ENCODE measurements around the gene TEX50.
"Not testable (repeated sequence)": the region's sequence is repeated elsewhere in the genome, so short reads cannot be mapped to it uniquely, and the experiment has no call there.

TEX50 gene

DNA sequence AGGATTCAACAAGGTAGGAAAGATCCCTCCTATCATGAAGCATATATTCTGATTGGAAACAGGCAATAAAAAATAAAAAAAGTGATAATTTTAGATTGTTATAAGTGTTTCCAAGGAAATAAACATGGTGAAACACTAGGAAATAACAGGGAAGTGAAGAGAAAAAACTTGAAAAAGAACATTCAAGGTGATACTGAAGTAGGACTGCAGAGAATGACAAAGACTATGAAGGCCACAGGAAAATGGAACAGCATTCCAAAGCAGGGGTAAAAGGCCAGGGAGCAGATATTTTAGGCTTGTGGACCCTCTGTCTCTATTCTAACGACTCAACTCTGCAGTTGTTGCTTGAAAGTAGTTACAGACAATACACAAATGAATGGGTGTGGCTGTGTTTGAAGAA, 26.6 kb downstream of the TEX50 start:
- no peak for DNase-seq (ENCODE audit: low read depth)
- no peak overlapping the region for H3K4me3 ChIP-seq (ENCODE audit: low read depth, low read length)
- TF ChIP-seq POLR2A (IDR thresholded peaks at IDR 0.05; ENCODE audit: extremely low read depth, insufficient read length) (no peak), MYC (IDR thresholded peaks at IDR 0.05; ENCODE audit: low read depth, low read length) (no peak)
- TF ChIP-seq, protein P1, sequence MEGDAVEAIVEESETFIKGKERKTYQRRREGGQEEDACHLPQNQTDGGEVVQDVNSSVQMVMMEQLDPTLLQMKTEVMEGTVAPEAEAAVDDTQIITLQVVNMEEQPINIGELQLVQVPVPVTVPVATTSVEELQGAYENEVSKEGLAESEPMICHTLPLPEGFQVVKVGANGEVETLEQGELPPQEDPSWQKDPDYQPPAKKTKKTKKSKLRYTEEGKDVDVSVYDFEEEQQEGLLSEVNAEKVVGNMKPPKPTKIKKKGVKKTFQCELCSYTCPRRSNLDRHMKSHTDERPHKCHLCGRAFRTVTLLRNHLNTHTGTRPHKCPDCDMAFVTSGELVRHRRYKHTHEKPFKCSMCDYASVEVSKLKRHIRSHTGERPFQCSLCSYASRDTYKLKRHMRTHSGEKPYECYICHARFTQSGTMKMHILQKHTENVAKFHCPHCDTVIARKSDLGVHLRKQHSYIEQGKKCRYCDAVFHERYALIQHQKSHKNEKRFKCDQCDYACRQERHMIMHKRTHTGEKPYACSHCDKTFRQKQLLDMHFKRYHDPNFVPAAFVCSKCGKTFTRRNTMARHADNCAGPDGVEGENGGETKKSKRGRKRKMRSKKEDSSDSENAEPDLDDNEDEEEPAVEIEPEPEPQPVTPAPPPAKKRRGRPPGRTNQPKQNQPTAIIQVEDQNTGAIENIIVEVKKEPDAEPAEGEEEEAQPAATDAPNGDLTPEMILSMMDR (IDR thresholded peaks at IDR 0.05; ENCODE audit: low read depth, low read length), result no peak
- TF ChIP-seq, protein P2, sequence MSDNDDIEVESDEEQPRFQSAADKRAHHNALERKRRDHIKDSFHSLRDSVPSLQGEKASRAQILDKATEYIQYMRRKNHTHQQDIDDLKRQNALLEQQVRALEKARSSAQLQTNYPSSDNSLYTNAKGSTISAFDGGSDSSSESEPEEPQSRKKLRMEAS (IDR thresholded peaks at IDR 0.05; ENCODE audit: low read depth, low read length), result no peak

DNA sequence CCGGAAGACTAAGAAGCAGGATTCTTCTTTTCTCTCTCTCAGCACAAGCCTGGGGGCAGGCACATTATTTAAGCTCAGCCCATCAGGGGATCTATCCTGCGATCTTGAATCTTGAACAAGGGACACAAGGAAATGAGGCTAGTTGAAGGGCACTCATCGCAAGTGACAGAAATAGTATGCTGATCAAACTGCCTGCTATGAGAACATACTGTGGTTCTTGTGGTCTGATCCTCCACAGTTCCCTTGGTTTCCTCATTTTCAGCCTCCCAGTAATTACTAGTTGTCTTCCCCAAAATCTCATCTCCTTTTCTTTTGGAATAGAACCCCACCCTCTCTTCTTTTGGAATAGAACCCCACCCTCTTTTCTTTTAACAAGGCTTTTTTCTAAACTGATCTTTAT, 28.0 kb downstream of the TEX50 start:
- peak; percentile 59 for DNase-seq (ENCODE audit: low read depth)
- H3K4me3 ChIP-seq (ENCODE audit: low read depth, low read length), result no peak overlapping the region
- TF ChIP-seq, protein P1 (IDR thresholded peaks at IDR 0.05; ENCODE audit: low read depth, low read length), result no peak
- TF ChIP-seq, protein P2 (IDR thresholded peaks at IDR 0.05; ENCODE audit: low read depth, low read length), result no peak
- no peak for TF ChIP-seq POLR2A (IDR thresholded peaks at IDR 0.05; ENCODE audit: extremely low read depth, insufficient read length)
- TF ChIP-seq MYC (IDR thresholded peaks at IDR 0.05; ENCODE audit: low read depth, low read length), result no peak

DNA sequence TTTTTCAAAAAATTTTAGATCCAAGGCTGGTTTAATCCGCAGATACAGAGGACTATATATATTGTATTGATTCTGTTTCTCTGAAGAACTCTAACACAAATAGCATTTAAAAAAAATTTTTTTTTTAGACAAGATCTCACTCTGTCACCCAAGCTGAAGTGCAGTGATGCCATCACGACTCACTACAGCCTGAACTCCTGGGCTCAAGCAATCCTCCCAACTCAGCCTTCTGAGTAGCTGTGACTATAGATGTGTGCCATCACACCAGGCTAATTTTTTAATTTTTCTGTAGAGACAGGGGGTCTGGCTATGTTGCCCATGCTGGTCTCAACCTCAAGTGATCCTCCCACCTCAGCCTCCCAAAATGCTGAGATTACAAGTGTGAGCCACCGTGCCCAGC, 31.5 kb downstream of the TEX50 start:
- TF ChIP-seq, protein P2 (IDR thresholded peaks at IDR 0.05; ENCODE audit: low read depth, low read length), result no peak
- TF ChIP-seq MYC (IDR thresholded peaks at IDR 0.05; ENCODE audit: low read depth, low read length) (no peak), POLR2A (IDR thresholded peaks at IDR 0.05; ENCODE audit: extremely low read depth, insufficient read length) (no peak)
- TF ChIP-seq, protein P1 (IDR thresholded peaks at IDR 0.05; ENCODE audit: low read depth, low read length), result no peak
- DNase-seq (ENCODE audit: low read depth), result no peak
- no peak overlapping the region for H3K4me3 ChIP-seq (ENCODE audit: low read depth, low read length)

DNA sequence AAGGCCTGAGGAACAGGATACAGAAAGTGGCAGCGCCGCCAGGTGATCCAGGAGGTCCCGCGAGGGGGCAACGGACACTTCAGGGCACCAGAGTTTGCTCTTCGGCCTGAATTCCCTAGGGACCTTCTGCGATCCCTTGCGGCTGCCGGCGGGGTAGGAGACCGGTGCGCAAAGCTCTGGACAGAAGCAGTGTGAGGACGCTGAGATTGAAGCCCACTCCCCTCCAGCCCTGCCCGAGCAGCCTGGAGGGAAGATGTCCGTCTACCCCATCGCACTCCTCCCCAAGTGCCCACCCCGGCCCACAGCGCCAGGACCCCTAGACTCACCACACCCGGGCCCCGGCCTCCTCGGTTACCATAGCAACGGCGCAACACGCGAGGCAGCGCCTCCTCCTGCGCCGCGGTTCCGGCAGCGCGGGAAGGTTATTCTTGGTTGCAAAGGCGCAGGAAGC, 34.4 kb downstream of the TEX50 start, which contains the start of gene ANKRD45:
Gene ANKRD45 (minus strand): TSS at position 361 of the 451 bp plus-strand sequence. CDS start 10,433 bp downstream, outside the sequence.
- TF ChIP-seq, protein P2 (IDR thresholded peaks at IDR 0.05; ENCODE audit: low read depth, low read length), result no peak
- TF ChIP-seq, protein P1 (IDR thresholded peaks at IDR 0.05; ENCODE audit: low read depth, low read length), result no peak
- no peak for TF ChIP-seq MYC (IDR thresholded peaks at IDR 0.05; ENCODE audit: low read depth, low read length)
- no peak for TF ChIP-seq POLR2A (IDR thresholded peaks at IDR 0.05; ENCODE audit: extremely low read depth, insufficient read length)
- H3K4me3 ChIP-seq (ENCODE audit: low read depth, low read length), result no peak within 1 kb of the TSS
- DNase-seq (ENCODE audit: low read depth), result no peak

DNA sequence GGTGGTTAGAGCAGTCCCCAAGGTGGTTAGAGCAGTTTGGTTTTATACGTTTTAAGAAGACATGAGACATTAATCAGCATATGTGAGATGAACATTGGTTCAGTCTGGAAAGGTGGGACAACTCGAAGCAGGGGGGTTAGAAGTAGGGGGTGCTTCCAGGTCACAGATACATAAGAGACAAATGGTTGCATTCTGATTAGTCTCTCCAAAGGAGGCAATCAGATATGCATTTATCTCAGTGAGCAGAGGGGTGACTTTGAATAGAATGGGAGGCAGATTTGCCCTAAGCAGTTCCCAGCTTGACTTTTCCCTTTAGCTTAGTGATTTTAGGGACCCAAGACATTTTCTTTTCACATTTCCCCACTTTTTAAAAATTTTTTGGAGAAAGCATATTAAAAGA, 39.4 kb downstream of the TEX50 start:
- DNase-seq (ENCODE audit: low read depth); H3K4me3 ChIP-seq (ENCODE audit: low read depth, low read length): not testable (repeated sequence)

DNA sequence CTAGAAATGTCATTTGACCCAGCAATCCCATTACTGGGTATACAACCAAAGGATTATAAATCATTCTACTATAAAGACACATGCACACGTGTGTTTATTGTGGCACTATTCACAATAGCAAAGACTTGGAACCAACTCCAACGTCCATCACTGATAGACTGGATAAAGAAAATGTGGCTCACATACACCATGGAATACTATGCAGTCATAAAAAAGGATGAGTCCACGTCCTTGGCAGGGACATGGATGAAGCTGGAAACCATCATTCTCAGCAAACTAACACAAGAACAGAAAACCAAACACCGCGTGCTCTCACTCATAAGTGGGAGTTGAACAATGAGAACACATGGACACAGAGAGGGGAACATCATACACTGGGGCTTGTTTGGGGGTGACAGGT, 45.0 kb downstream of the TEX50 start:
- DNase-seq (ENCODE audit: low read depth); H3K4me3 ChIP-seq (ENCODE audit: low read depth, low read length): not testable (repeated sequence)

DNA sequence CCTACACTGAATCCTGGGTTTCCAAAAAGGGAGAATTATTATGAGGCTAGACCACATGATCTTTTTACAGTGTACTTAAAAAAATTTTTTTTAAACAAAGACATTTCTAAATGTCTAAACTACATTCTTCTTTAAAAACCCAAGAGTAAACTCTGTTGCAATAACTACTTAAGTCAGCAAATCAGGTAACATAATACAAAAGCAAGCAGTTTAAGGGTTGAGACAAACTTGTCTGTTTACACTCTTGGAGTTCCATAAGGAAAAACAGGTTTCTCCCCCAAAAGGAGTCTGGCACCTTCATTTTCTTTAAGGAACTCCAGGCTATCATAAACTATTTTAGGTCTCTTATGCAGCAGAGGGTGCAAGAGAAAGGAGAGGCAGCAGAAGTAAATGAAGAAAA, 47.0 kb downstream of the TEX50 start:
- TF ChIP-seq MYC (IDR thresholded peaks at IDR 0.05; ENCODE audit: low read depth, low read length) (no peak), POLR2A (IDR thresholded peaks at IDR 0.05; ENCODE audit: extremely low read depth, insufficient read length) (no peak)
- TF ChIP-seq, protein P1 (IDR thresholded peaks at IDR 0.05; ENCODE audit: low read depth, low read length), result no peak
- TF ChIP-seq, protein P2 (IDR thresholded peaks at IDR 0.05; ENCODE audit: low read depth, low read length), result no peak
- DNase-seq (ENCODE audit: low read depth), result no peak

DNA sequence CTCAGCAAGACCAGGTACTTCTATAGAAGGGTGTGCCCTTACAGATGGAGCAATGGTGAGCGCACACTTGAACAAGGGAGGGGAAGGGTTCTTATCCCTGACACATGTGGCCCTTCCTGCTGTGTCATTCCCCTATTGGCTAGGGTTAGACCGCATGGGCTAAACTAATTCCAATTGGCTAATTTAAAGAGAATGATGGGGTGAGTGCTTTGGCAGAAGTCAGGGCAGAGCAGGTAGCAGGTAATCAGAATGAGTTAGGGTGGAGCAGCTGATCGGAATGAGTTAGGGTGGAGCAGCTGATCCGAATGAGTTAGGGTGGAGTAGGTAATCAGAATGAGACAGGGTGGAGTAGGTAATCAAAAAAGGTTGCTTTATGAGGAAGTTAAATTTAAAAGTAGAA, 48.7 kb downstream of the TEX50 start:
- DNase-seq (ENCODE audit: low read depth); H3K4me3 ChIP-seq (ENCODE audit: low read depth, low read length): not testable (repeated sequence)

More for the DNA sequence above, 47.0 kb downstream of the TEX50 start:
- no peak overlapping the region for H3K4me3 ChIP-seq (ENCODE audit: low read depth, low read length)

DNA sequence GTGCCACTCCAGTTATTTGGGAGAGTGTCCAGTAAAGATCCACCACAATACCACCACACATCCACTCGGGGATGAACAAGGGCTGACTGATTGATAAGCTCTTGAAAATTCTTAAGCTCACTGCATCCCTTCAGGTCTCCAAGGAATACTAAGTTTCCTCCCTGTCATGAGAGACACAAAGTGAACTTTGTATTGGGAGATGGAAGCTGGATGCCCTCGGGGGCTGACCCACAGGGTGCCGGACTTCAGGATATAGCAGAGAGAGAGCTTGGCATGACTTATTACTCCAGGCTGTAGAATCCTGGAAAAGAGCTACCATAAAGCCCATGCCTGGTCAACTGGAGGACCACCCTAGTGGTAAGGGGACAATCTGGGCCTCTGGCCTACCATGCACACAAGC, 50.0 kb downstream of the TEX50 start:
- H3K4me3 ChIP-seq (ENCODE audit: low read depth, low read length); DNase-seq (ENCODE audit: low read depth): not testable (repeated sequence)
